ENCODE results near the gene ALPI.

ALPI gene

GRCh38 chr2:232505856-232506255 is 49.9 kb downstream of the ALPI start:
- TF ChIP-seq CTCF (IDR thresholded peaks at IDR 0.05; ENCODE audit: borderline replicate concordance, extremely low read depth, low read length, poor library complexity, severe bottlenecking) = no peak
- TF ChIP-seq EZH2 (IDR thresholded peaks at IDR 0.05; ENCODE audit: borderline replicate concordance, low read depth, low read length, severe bottlenecking) = no peak
- no peak overlapping the region for H3K4me2 ChIP-seq (ENCODE audit: insufficient read depth, low read length)
- H3K9me3 ChIP-seq (ENCODE audit: insufficient read depth, low read length, severe bottlenecking) = no peaks in the 10 kb centered on the region

GRCh38 chr2:232506709-232507108 is 50.8 kb downstream of the ALPI start:
- Histone ChIP-seq H2AFZ (ENCODE audit: low read depth, low read length) (no peak overlapping the region), H3K4me1 (ENCODE audit: insufficient read depth, low read length) (no peaks in the 10 kb centered on the region), H3K27ac (ENCODE audit: low read length) (no peak overlapping the region), H3K79me2 (ENCODE audit: insufficient read depth, low read length) (no peaks in the 10 kb centered on the region), H3K9ac (ENCODE audit: low read depth, low read length) (no peak overlapping the region), H3K9me3 (ENCODE audit: insufficient read depth, low read length, severe bottlenecking) (no peaks in the 10 kb centered on the region), H3K4me3 (ENCODE audit: low read depth in 1 of 2, low read length in 2 of 2) (no peak overlapping the region), H3K27me3 (ENCODE audit: insufficient read depth, low read length, poor library complexity) (peaks cover 18% of the 10 kb centered on the region), H3K4me2 (ENCODE audit: insufficient read depth, low read length) (no peak overlapping the region), H4K20me1 (ENCODE audit: insufficient read depth, low read length) (no peaks in the 10 kb centered on the region; the same call in 1 of the 2 replicates), H3K36me3 (ENCODE audit: insufficient read depth, low read length) (no peaks in the 10 kb centered on the region)
- DNase-seq = no peak
- no peak for TF ChIP-seq EZH2 (IDR thresholded peaks at IDR 0.05; ENCODE audit: borderline replicate concordance, low read depth, low read length, severe bottlenecking)
- TF ChIP-seq CTCF (IDR thresholded peaks at IDR 0.05; ENCODE audit: borderline replicate concordance, extremely low read depth, low read length, poor library complexity, severe bottlenecking) = no peak
- no peak for ATAC-seq (ENCODE audit: insufficient read depth, low read depth)

More at GRCh38 chr2:232505856-232506255, 49.9 kb downstream of the ALPI start:
- Histone ChIP-seq H3K27me3 (ENCODE audit: insufficient read depth, low read length, poor library complexity) (peaks cover 18% of the 10 kb centered on the region), H3K79me2 (ENCODE audit: insufficient read depth, low read length) (no peaks in the 10 kb centered on the region), H3K9ac (ENCODE audit: low read depth, low read length) (no peak overlapping the region), H2AFZ (ENCODE audit: low read depth, low read length) (no peak overlapping the region), H4K20me1 (ENCODE audit: insufficient read depth, low read length) (no peaks in the 10 kb centered on the region; the same call in 1 of the 2 replicates), H3K4me3 (ENCODE audit: low read depth in 1 of 2, low read length in 2 of 2) (no peak overlapping the region), H3K4me1 (ENCODE audit: insufficient read depth, low read length) (no peaks in the 10 kb centered on the region), H3K36me3 (ENCODE audit: insufficient read depth, low read length) (no peaks in the 10 kb centered on the region), H3K27ac (ENCODE audit: low read length) (no peak overlapping the region)
- ATAC-seq (ENCODE audit: insufficient read depth, low read depth) (no peak), DNase-seq (no peak)

- no peak overlapping the region for H3K4me2 ChIP-seq (ENCODE audit: insufficient read depth, low read length)
- DNase-seq (no peak), ATAC-seq (ENCODE audit: insufficient read depth, low read depth) (no peak)
- H3K4me3 ChIP-seq (ENCODE audit: low read depth in 1 of 2, low read length in 2 of 2) = no peak overlapping the region
- TF ChIP-seq EZH2 (IDR thresholded peaks at IDR 0.05; ENCODE audit: borderline replicate concordance, low read depth, low read length, severe bottlenecking) (no peak), CTCF (IDR thresholded peaks at IDR 0.05; ENCODE audit: borderline replicate concordance, extremely low read depth, low read length, poor library complexity, severe bottlenecking) (peak; percentile 4)
- H3K9ac ChIP-seq (ENCODE audit: low read depth, low read length) = no peak overlapping the region
- H3K79me2 ChIP-seq (ENCODE audit: insufficient read depth, low read length) = no peaks in the 10 kb centered on the region
- no peak overlapping the region for H3K27ac ChIP-seq (ENCODE audit: low read length)
- peaks cover 18% of the 10 kb centered on the region for H3K27me3 ChIP-seq (ENCODE audit: insufficient read depth, low read length, poor library complexity)
- no peaks in the 10 kb centered on the region for H3K9me3 ChIP-seq (ENCODE audit: insufficient read depth, low read length, severe bottlenecking)
- no peaks in the 10 kb centered on the region; the same call in 1 of the 2 replicates for H4K20me1 ChIP-seq (ENCODE audit: insufficient read depth, low read length)
- no peaks in the 10 kb centered on the region for H3K4me1 ChIP-seq (ENCODE audit: insufficient read depth, low read length)
- H3K36me3 ChIP-seq (ENCODE audit: insufficient read depth, low read length) = no peaks in the 10 kb centered on the region
- H2AFZ ChIP-seq (ENCODE audit: low read depth, low read length) = no peak overlapping the region
Observed at GRCh38 chr2:232508251-232508650, 52.3 kb downstream of the ALPI start.

All from DND-41 (cell line).